ENCODE results near the gene ZNF438. TPM values are rescaled to one million over a fixed set of nuclear protein-coding genes. Genes with fewer than 3 reads are reported as not detected.

Gene ZNF438
- total and polyA plus RNA-seq, 9 donors, result 6.2 to 12.7 (median 7.1) TPM

GRCh38 chr10:31075434-31075833, 43.8 kb upstream of the ZNF438 start:
- no peaks in the 10 kb centered on the region for H3K27me3 ChIP-seq
- H3K9me3 ChIP-seq, result no peaks in the 10 kb centered on the region
- H3K4me1 ChIP-seq (ENCODE audit: insufficient read depth), result no peaks in the 10 kb centered on the region
- no peak for TF ChIP-seq CTCF (IDR thresholded peaks at IDR 0.05)
- no peak for TF ChIP-seq POLR2A (IDR thresholded peaks at IDR 0.05)
- no peak for TF ChIP-seq EP300 (IDR thresholded peaks at IDR 0.05)
- H3K27ac ChIP-seq, result no peak overlapping the region
- DNase-seq, result no peak
- intact Hi-C loops (cut with DNase I), result no loop called here
- H3K4me3 ChIP-seq, result no peak overlapping the region
- 53 to 59% (median 55%) methylated on average over 4 of the region's 4 CpGs for WGBS, 3 donors
- H3K36me3 ChIP-seq, result no peaks in the 10 kb centered on the region

DNA sequence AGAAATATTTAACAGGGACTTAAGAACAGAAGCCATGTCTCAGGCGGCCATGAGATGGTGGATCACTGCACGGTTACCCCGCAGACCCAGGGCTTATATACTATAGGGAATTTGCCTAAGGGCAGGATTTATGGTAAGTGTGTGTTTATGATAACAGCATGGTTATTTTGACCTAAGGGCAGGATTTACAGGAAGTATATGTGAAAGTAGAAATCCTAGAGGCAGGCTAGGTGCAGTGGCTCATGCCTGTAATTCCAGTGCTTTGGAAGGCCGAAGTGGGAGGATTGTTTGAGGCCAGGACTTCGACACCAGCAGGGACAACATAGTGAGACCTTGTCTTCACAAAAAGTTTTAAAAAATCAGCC, 43.0 kb upstream of the ZNF438 start:
- DNase-seq, result no peak
- Histone ChIP-seq H3K27me3 (no peaks in the 10 kb centered on the region), H3K4me3 (no peak overlapping the region), H3K36me3 (no peaks in the 10 kb centered on the region), H3K4me1 (ENCODE audit: insufficient read depth) (no peaks in the 10 kb centered on the region), H3K9me3 (no peaks in the 10 kb centered on the region), H3K27ac (no peak overlapping the region)
- intact Hi-C loops (cut with DNase I), result no loop called here
- TF ChIP-seq POLR2A (IDR thresholded peaks at IDR 0.05) (no peak), EP300 (IDR thresholded peaks at IDR 0.05) (no peak), CTCF (IDR thresholded peaks at IDR 0.05) (no peak)
- WGBS, 3 donors, result 91 to 99% (median 96%) methylated on average over 5 of the region's 5 CpGs

DNA sequence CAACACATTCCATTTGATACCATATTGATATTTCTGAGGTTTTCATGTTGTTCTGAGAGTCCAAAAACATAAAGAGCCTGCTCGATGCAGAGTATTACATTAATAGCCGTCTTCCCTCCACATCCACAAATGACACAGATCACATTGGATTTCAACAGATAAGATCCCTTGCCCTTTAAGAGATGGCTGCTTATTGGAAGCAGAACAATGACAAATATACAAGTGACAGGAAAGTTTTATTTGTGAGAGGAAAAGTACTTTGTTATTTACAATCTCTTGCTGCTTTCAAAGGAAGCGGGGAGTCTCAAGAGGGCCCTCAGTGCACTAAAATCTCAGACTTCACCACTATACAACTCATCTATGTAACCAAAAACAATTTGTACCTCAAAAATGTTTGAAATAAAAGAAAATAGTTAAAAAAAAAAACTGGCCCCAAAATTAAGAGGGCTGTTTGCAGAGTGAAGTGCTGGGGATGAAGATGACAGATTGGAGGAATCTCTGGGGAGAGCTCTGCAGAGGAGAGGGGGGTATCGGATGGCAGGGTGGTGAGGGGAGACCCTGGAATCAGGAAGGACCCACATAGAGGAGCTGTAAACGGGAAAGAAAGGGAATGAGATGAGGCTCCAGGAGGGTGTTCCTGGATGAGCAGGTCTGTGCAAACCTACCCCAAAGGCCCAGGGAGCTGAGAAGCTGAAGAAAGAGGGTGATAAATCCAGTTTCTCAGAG, 42.5 kb upstream of the ZNF438 start:
- 69 to 81% (median 73%) methylated on average over 5 of the region's 5 CpGs for WGBS, 3 donors
- DNase-seq, result no peak
- Histone ChIP-seq H3K4me1 (ENCODE audit: insufficient read depth) (no peaks in the 10 kb centered on the region), H3K27ac (no peak overlapping the region), H3K36me3 (no peaks in the 10 kb centered on the region), H3K4me3 (no peak overlapping the region), H3K9me3 (no peaks in the 10 kb centered on the region), H3K27me3 (no peaks in the 10 kb centered on the region)
- TF ChIP-seq CTCF (IDR thresholded peaks at IDR 0.05) (no peak), EP300 (IDR thresholded peaks at IDR 0.05) (no peak), POLR2A (IDR thresholded peaks at IDR 0.05) (no peak)
- intact Hi-C loops (cut with DNase I), result no loop called here

GRCh38 chr10:31073211-31073610, 41.5 kb upstream of the ZNF438 start:
- no peak overlapping the region for H3K27ac ChIP-seq
- no peaks in the 10 kb centered on the region for H3K36me3 ChIP-seq
- 62 to 96% (median 90%) methylated on average over 5 of the region's 5 CpGs for WGBS, 3 donors
- H3K4me3 ChIP-seq, result no peak overlapping the region
- H3K4me1 ChIP-seq (ENCODE audit: insufficient read depth), result no peaks in the 10 kb centered on the region
- DNase-seq, result no peak
- TF ChIP-seq POLR2A (IDR thresholded peaks at IDR 0.05) (no peak), CTCF (IDR thresholded peaks at IDR 0.05) (no peak), EP300 (IDR thresholded peaks at IDR 0.05) (no peak)
- no peaks in the 10 kb centered on the region for H3K9me3 ChIP-seq
- intact Hi-C loops (cut with DNase I), result no loop called here
- no peaks in the 10 kb centered on the region for H3K27me3 ChIP-seq
